Measurements from ENCODE around the gene ZNF324B.

- TF ChIP-seq CTCF (IDR thresholded peaks at IDR 0.05) (no peak), EP300 (IDR thresholded peaks at IDR 0.05) (no peak), POLR2AphosphoS5 (IDR thresholded peaks at IDR 0.05) (no peak)
These were observed 26.4 kb downstream of the ZNF324B start for GRCh38 chr19:58477871-58478270.
